ENCODE measurements around the gene FEV. TPM values are rescaled to one million over a fixed set of nuclear protein-coding genes. Genes with fewer than 3 reads are reported as not detected.

The FEV gene
- total RNA-seq, 6 donors from 2014 or later = not detected

- no peak overlapping the region for H3K27ac ChIP-seq
- 48 to 75% methylated on average over 2 of the region's 2 CpGs for WGBS, 2 donors
- peaks cover 0 to 5% (median 0%) of the 10 kb centered on the region in 4 donors for H3K27me3 ChIP-seq
- no peak for ATAC-seq (ENCODE audit: low FRiP score in 2 of 2)
- H3K4me3 ChIP-seq = no peak overlapping the region
- no peak for TF ChIP-seq POLR2AphosphoS5 (IDR thresholded peaks at IDR 0.05)
- no peak for TF ChIP-seq EP300 (IDR thresholded peaks at IDR 0.05)
- TF ChIP-seq POLR2A (IDR thresholded peaks at IDR 0.05) = no peak
- no peak for TF ChIP-seq CTCF (IDR thresholded peaks at IDR 0.05)
- no peaks in the 10 kb centered on the region for H3K4me1 ChIP-seq
- no peaks in the 10 kb centered on the region for H3K9me3 ChIP-seq
- H3K36me3 ChIP-seq = no peaks in the 10 kb centered on the region
- DNase-seq = no peak
Observed at GRCh38 chr2:219009294-219009693, 24.3 kb upstream of the FEV start.

- H3K9me3 ChIP-seq = no peaks in the 10 kb centered on the region
- H3K36me3 ChIP-seq = no peaks in the 10 kb centered on the region
- no peak overlapping the region for H3K27ac ChIP-seq
- H3K27me3 ChIP-seq = peaks cover 2 to 48% (median 19%) of the 10 kb centered on the region in 4 donors
- no peak overlapping the region for H3K4me3 ChIP-seq
- no peak for DNase-seq
- TF ChIP-seq EP300 (IDR thresholded peaks at IDR 0.05) = no peak
- no peak for TF ChIP-seq CTCF (IDR thresholded peaks at IDR 0.05)
- TF ChIP-seq POLR2AphosphoS5 (IDR thresholded peaks at IDR 0.05) = no peak
- TF ChIP-seq POLR2A (IDR thresholded peaks at IDR 0.05) = no peak
- H3K4me1 ChIP-seq = peaks cover 16 to 30% (median 22%) of the 10 kb centered on the region in 4 donors
- ATAC-seq (ENCODE audit: low FRiP score in 2 of 2) = no peak
- 86 to 88% methylated on average over 3 of the region's 3 CpGs for WGBS, 2 donors
Observed at GRCh38 chr2:219003979-219004378, 19.0 kb upstream of the FEV start.

- Histone ChIP-seq H3K4me3 (peak overlapping the region in 3 of 4 donors; percentile 36 to 49 (median 44)), H3K27me3 (peaks cover 2 to 48% (median 19%) of the 10 kb centered on the region in 4 donors), H3K36me3 (no peaks in the 10 kb centered on the region), H3K4me1 (peaks cover 16 to 30% (median 22%) of the 10 kb centered on the region in 4 donors), H3K9me3 (no peaks in the 10 kb centered on the region), H3K27ac (no peak overlapping the region)
- ATAC-seq (ENCODE audit: low FRiP score in 2 of 2) (no peak), DNase-seq (no peak)
- TF ChIP-seq CTCF (IDR thresholded peaks at IDR 0.05) = peak in 1 of 6 experiments; percentile 58
- no peak for TF ChIP-seq POLR2AphosphoS5 (IDR thresholded peaks at IDR 0.05)
- no peak for TF ChIP-seq POLR2A (IDR thresholded peaks at IDR 0.05)
- TF ChIP-seq EP300 (IDR thresholded peaks at IDR 0.05) = no peak
- 6 to 10% methylated on average over 18 to 20 of the region's 20 CpGs for WGBS, 2 donors
Observed at GRCh38 chr2:219003267-219003634, 18.3 kb upstream of the FEV start.

GRCh38 chr2:219002395-219003266, 17.6 kb upstream of the FEV start:
- DNase-seq (peak; percentile 85 to 93), ATAC-seq (ENCODE audit: low FRiP score in 2 of 2) (peak; percentile 58 to 90)
- no peaks in the 10 kb centered on the region for H3K36me3 ChIP-seq
- H3K9me3 ChIP-seq = no peaks in the 10 kb centered on the region
- peak overlapping the region; percentile 10 to 49 (median 40) for H3K4me3 ChIP-seq
- H3K4me1 ChIP-seq = peaks cover 16 to 30% (median 22%) of the 10 kb centered on the region in 4 donors
- peaks cover 2 to 48% (median 19%) of the 10 kb centered on the region in 4 donors for H3K27me3 ChIP-seq
- H3K27ac ChIP-seq = peak overlapping the region; percentile 50 to 86 (median 76)
- 1 to 5% methylated on average over 8 to 57 of the region's 72 CpGs for WGBS, 2 donors
- TF ChIP-seq EP300 (IDR thresholded peaks at IDR 0.05) = no peak
- peak in 5 of 6 experiments; percentile 31 to 73 (median 60) for TF ChIP-seq CTCF (IDR thresholded peaks at IDR 0.05)
- peak in 1 of 2 donors; percentile 12 for TF ChIP-seq POLR2AphosphoS5 (IDR thresholded peaks at IDR 0.05)
- peak in 1 of 4 donors; percentile 2 for TF ChIP-seq POLR2A (IDR thresholded peaks at IDR 0.05)
